ENCODE data around the gene PLXNA2.

Gene PLXNA2

GRCh38 chr1:208243967-208244916 is at the start of gene PLXNA2:
Gene PLXNA2, minus strand, starts transcription at chr1:208244384. Its CDS starts 26,462 bp downstream, at chr1:208217922.
- FAIRE-seq: no peak

- FAIRE-seq: no peak
Measured at GRCh38 chr1:208292908-208293307, 48.7 kb upstream of the PLXNA2 start.

- no peak for FAIRE-seq
Measured at GRCh38 chr1:208291923-208292711, 47.9 kb upstream of the PLXNA2 start.

GRCh38 chr1:208291129-208291528 is 46.9 kb upstream of the PLXNA2 start:
- FAIRE-seq: no peak

- FAIRE-seq: no peak
Measured at GRCh38 chr1:208289716-208290115, 45.5 kb upstream of the PLXNA2 start.

GRCh38 chr1:208288495-208288894 is 44.3 kb upstream of the PLXNA2 start:
- no peak for FAIRE-seq

GRCh38 chr1:208280681-208281450 is 36.7 kb upstream of the PLXNA2 start:
- FAIRE-seq: no peak

GRCh38 chr1:208279826-208280588 is 35.8 kb upstream of the PLXNA2 start:
- no peak for FAIRE-seq

GRCh38 chr1:208278638-208279037 is 34.5 kb upstream of the PLXNA2 start:
- FAIRE-seq: no peak

- no peak for FAIRE-seq
Measured at GRCh38 chr1:208276757-208277435, 32.7 kb upstream of the PLXNA2 start.

- FAIRE-seq: no peak
Measured at GRCh38 chr1:208275083-208275482, 30.9 kb upstream of the PLXNA2 start.

GRCh38 chr1:208273386-208274017 is 29.3 kb upstream of the PLXNA2 start:
- FAIRE-seq: no peak

GRCh38 chr1:208272713-208273112 is 28.5 kb upstream of the PLXNA2 start:
- no peak for FAIRE-seq

- FAIRE-seq: no peak
Measured at GRCh38 chr1:208272311-208272710, 28.1 kb upstream of the PLXNA2 start.

GRCh38 chr1:208271236-208271635 is 27.1 kb upstream of the PLXNA2 start:
- FAIRE-seq: no peak

- no peak for FAIRE-seq
Measured at GRCh38 chr1:208270651-208271141, 26.5 kb upstream of the PLXNA2 start.

- FAIRE-seq: no peak
Measured at GRCh38 chr1:208269338-208269666, 25.1 kb upstream of the PLXNA2 start.

GRCh38 chr1:208268541-208269337 is 24.6 kb upstream of the PLXNA2 start:
- no peak for FAIRE-seq

GRCh38 chr1:208265525-208265924 is 21.3 kb upstream of the PLXNA2 start:
- FAIRE-seq: no peak

GRCh38 chr1:208265122-208265469 is 20.9 kb upstream of the PLXNA2 start:
- FAIRE-seq: no peak

Data from endometrium (tissue), 2 donors.